Lower leg skin (tissue), 4 donors: ENCODE results near the gene BANF2. TPM values are rescaled to one million over a fixed set of nuclear protein-coding genes. Genes with fewer than 3 reads are reported as not detected.

Experiments
- DNase-seq, 2 donors: peaks; one replicate each; pipeline ENCODE4 v3.0.0-alpha.2; 2019; ENCODE audit warnings: low spot score in 2 of 2
- H3K4me3 ChIP-seq: fragments of 200-600 bp; sonication (generic); 2 replicates; pipeline ENCODE4 v1.5.1; 2017; ENCODE audit warnings: mild to moderate bottlenecking, low read depth; ENCODE audit not compliant: poor library complexity, severe bottlenecking
- POLR2A ChIP-seq, 2 donors: fragments of 450-650 bp; IDR thresholded peaks; one replicate each; pipeline ENCODE4 v1.6.1; 2016 to 2017; ENCODE audit warnings: antibody characterized with exemption in 2 of 2, mild to moderate bottlenecking in 1 of 2, moderate library complexity in 1 of 2
- WGBS, 2 donors: methylation state at CpG; one replicate each; pipeline ENCODE4 v1.1.5; 2018; 5-methylcytosine and 5-hydroxymethylcytosine counted together
- intact Hi-C: fragments of 100-400 bp; cut with DNase I; formaldehyde crosslinking; loops from one replicate; pipeline ENCODE4 v1.15.0; 2023; ENCODE audit warnings: low total_unique reads
- total RNA-seq, 4 donors: library from RNA; depleted of rRNA; stranded (reverse); fragments of >200 nt; gene quantifications; one replicate each; pipeline ENCODE4 v1.1.0, GENCODE V29; 2016
- TF ChIP-seq, protein P1 (sequence below), 3 donors: fragments of 450-650 bp; IDR thresholded peaks; one replicate each; pipeline ENCODE4 v1.5.1; 2016; ENCODE audit warnings: antibody characterized with exemption in 3 of 3, mild to moderate bottlenecking in 3 of 3, moderate library complexity in 2 of 3

Gene BANF2
- not detected for total RNA-seq

DNA sequence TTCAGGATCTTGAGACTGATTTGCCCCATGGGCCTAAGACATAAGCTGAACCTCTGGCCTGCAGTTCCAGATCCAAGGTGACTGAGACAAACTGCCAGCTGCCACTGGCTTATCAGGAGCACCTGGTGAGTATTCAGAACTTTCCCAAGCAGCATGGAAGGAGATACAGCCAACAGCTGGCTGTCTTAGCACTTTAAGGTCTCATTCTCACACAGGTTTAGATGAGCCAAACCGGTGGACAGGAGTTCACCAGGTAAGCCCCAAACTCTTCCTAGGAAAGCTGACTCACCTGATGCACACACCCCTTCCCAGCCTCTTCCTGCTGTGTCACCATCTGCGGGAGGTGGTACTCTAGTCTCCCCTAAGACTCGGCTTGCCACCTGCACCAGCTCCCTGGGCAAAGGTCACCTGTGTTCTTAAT lies at the start of gene BANF2:
TSS of gene BANF2 (plus strand) at position 36 of the 421 bp plus-strand sequence. CDS start 25,060 bp downstream, outside the sequence.
- TF ChIP-seq POLR2A (IDR thresholded peaks at IDR 0.05): no peak
- TF ChIP-seq, protein P1, sequence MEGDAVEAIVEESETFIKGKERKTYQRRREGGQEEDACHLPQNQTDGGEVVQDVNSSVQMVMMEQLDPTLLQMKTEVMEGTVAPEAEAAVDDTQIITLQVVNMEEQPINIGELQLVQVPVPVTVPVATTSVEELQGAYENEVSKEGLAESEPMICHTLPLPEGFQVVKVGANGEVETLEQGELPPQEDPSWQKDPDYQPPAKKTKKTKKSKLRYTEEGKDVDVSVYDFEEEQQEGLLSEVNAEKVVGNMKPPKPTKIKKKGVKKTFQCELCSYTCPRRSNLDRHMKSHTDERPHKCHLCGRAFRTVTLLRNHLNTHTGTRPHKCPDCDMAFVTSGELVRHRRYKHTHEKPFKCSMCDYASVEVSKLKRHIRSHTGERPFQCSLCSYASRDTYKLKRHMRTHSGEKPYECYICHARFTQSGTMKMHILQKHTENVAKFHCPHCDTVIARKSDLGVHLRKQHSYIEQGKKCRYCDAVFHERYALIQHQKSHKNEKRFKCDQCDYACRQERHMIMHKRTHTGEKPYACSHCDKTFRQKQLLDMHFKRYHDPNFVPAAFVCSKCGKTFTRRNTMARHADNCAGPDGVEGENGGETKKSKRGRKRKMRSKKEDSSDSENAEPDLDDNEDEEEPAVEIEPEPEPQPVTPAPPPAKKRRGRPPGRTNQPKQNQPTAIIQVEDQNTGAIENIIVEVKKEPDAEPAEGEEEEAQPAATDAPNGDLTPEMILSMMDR (IDR thresholded peaks at IDR 0.05): no peak
- no peak for DNase-seq
- intact Hi-C loops: no loop called here
- no peak within 1 kb of the TSS for H3K4me3 ChIP-seq
- WGBS, 2 donors: 59 to 84% methylated on average over 3 of the region's 3 CpGs

DNA sequence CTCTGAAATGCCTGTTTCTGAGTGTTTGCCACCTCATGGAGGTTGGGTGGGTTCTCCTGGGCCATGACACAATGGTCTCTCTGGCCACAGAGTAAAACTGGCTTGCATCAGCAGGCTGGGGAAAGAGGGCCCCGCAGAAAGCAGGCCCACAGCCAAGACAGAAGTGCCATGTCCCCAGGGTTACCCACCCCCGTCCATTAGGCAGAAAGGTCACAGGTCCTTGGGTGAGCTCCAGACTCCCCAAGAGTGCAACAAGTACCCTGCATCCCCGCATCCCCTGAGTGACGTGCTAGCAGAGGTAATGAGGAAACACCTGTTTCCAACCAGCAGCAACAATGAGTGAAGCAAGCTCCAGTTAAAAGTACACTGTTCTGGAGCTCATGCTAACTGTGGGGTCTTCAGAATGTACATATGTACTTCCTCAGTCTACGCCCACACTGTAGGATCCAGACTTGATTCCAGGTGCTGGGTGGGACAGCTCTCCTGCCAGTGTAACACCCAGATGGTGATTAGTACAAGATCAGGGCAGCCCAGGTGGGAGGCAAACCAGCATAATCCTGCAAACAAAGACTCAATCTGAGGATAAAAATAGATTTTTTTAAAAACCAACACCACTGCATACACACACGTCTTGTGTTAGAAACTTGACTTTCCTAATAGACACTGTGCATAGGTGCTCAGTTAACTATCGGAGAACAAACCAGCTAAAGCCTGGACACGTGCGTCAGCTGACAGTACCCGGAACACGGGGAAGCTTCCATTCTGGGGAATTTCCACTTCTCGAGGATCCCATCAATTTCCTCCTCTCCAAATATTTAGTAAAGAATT lies 49.3 kb upstream of the BANF2 start:
- TF ChIP-seq POLR2A (IDR thresholded peaks at IDR 0.05): no peak
- TF ChIP-seq, protein P1 (IDR thresholded peaks at IDR 0.05): no peak
- H3K4me3 ChIP-seq: no peak overlapping the region
- intact Hi-C loops: no loop called here
- 53 to 58% methylated on average over 10 to 12 of the region's 12 CpGs for WGBS, 2 donors
- no peak for DNase-seq

DNA sequence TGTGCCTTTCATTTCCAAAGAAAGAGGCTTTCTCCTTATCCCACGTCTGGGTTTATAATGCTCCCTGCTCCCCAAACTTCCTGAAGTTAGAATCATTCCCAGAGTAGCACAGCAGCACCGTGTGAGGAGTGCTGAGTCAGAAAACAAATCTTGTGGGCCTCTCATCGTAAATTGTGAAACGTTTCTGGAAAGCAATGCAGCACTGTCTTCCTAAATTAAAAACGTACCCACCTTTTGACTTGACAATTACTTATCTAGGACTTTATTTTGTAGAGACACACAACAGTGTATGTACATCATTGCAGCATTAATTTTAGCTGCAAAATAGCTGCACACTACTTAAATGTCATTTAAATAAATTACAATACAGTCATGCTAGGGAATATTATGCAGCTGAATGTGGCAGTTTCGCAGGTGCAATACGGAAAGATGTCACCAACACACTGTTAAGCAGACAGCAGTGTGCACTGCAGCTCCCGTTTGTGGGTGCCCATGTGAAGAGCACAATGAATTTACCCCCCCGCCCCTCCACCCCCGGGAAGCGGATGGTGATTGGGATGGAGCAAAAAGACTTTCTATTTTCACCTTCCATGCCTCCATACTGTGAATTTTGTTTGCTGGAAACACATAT lies 48.5 kb upstream of the BANF2 start:
- no peak for DNase-seq
- TF ChIP-seq, protein P1 (IDR thresholded peaks at IDR 0.05): no peak
- TF ChIP-seq POLR2A (IDR thresholded peaks at IDR 0.05): no peak
- intact Hi-C loops: no loop called here
- H3K4me3 ChIP-seq: no peak overlapping the region
- WGBS, 2 donors: 51 to 53% methylated on average over 11 of the region's 11 CpGs

DNA sequence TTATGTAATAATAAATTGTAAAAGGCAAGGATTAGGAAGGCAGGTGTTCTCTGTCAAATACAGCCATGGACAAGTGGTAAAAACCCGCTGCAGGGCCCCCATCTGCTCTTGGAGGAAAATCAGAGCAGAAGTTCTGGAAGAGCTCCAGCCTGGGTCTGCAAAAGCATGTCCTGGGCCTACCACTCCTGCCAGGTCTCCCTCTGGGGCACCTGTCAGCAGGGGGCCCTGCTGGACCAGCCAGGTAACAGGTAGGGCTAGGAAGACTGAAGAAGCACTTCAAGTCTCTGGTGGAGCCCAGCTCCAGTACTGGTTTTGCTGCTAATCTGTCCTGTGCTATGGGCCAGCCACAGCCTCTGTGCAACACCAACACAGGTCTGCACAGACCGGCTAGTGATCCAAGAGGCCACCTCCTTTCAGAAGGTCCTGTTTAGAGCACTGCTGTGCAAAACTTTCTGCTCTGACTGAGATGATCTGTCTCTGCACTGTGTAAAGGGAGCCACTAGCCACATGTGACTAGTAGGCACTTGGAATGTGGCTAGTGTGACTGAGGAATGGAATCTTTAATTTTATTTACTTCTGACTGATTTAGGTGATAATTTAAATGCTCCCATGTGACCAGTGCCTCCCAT lies 47.9 kb upstream of the BANF2 start:
- H3K4me3 ChIP-seq: no peak overlapping the region
- WGBS, 2 donors: 67 to 85% methylated on average over 2 of the region's 2 CpGs
- no peak for DNase-seq
- intact Hi-C loops: no loop called here
- no peak for TF ChIP-seq POLR2A (IDR thresholded peaks at IDR 0.05)
- TF ChIP-seq, protein P1 (IDR thresholded peaks at IDR 0.05): no peak

DNA sequence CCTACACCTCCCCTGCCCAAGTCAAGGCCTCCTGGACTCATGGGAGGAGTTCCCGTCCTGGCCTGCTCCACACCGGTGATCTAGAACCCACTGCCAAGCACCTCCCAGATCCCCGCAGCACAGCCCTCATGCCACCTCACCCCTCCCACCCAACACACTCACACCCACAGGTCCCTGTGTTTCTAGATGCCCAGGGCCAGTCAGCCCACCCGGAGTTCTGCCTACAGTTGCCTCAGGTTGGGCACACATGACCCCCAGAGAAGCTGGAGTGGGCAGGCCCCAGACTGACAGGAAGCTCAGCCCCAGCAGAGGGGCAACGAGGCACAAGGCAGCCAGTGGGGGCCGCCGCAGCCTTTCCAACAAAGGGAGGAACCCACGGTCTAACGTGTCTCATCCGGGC lies 47.4 kb upstream of the BANF2 start:
- DNase-seq: no peak
- TF ChIP-seq, protein P1 (IDR thresholded peaks at IDR 0.05): no peak
- no peak for TF ChIP-seq POLR2A (IDR thresholded peaks at IDR 0.05)
- no peak overlapping the region for H3K4me3 ChIP-seq
- intact Hi-C loops: no loop called here
- 73 to 79% methylated on average over 8 to 10 of the region's 10 CpGs for WGBS, 2 donors
